ENCODE results near the gene PDGFD.

DNA sequence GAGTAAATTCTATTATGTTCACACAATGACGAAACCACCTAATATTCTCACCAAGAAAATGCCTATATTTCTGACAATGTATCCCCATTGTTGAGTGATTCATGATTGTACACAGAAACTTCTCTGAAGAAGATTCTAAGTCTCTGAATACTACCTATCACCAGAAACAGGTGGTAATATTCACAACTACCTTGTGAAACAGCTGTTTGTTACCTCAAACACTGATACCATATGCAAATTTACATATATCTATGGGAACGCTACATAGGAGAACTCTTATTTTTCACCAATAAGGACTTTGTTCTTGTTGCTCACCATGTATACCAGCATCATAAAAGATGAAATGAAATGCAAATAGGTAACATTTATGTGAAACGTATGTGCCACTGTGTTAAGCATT is 59.3 kb downstream of the PDGFD start:
- no peak for TF ChIP-seq NRF1 (IDR thresholded peaks at IDR 0.05; ENCODE audit: low read depth, low read length)
- no peak for TF ChIP-seq RCOR1 (IDR thresholded peaks at IDR 0.05; ENCODE audit: low read length)
- no peak for TF ChIP-seq JUND (IDR thresholded peaks at IDR 0.05)
- TF ChIP-seq, protein P1, sequence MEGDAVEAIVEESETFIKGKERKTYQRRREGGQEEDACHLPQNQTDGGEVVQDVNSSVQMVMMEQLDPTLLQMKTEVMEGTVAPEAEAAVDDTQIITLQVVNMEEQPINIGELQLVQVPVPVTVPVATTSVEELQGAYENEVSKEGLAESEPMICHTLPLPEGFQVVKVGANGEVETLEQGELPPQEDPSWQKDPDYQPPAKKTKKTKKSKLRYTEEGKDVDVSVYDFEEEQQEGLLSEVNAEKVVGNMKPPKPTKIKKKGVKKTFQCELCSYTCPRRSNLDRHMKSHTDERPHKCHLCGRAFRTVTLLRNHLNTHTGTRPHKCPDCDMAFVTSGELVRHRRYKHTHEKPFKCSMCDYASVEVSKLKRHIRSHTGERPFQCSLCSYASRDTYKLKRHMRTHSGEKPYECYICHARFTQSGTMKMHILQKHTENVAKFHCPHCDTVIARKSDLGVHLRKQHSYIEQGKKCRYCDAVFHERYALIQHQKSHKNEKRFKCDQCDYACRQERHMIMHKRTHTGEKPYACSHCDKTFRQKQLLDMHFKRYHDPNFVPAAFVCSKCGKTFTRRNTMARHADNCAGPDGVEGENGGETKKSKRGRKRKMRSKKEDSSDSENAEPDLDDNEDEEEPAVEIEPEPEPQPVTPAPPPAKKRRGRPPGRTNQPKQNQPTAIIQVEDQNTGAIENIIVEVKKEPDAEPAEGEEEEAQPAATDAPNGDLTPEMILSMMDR (IDR thresholded peaks at IDR 0.05), result no peak
- no peak for TF ChIP-seq MXI1 (IDR thresholded peaks at IDR 0.05; ENCODE audit: low read depth, low read length)
